Fibroblast of lung (primary cell): ENCODE measurements around the gene HSPA12B. TPM values are rescaled to one million over a fixed set of nuclear protein-coding genes. Genes with fewer than 3 reads are reported as not detected.
A peak's percentile ranks its signal among the peaks of the same experiment; 100 is the strongest.

ENCODE experiments used
- DNase-seq, 2 donors: peaks; one replicate each; pipeline versions ENCODE4 v3.0.0 to v3.0.0-alpha.2; 2010; ENCODE audit warnings: low read depth in 2 of 2
- H2AFZ ChIP-seq: 2 replicates; pipeline ENCODE4 v1.5.1; 2012; ENCODE audit warnings: low read length, control low read depth, inconsistent platforms
- H3K27ac ChIP-seq: 2 replicates; pipeline ENCODE4 v1.5.1; 2011; ENCODE audit warnings: low read length, control low read depth; ENCODE audit not compliant: insufficient read depth
- H3K27me3 ChIP-seq: 2 replicates; pipeline ENCODE4 v1.5.1; 2011; ENCODE audit warnings: mild to moderate bottlenecking, low read length; ENCODE audit not compliant: control insufficient read depth, insufficient read depth
- H3K36me3 ChIP-seq: 2 replicates; pipeline ENCODE4 v1.5.1; 2011; ENCODE audit warnings: low read length; ENCODE audit not compliant: control insufficient read depth, insufficient read depth
- H3K4me1 ChIP-seq: 2 replicates; pipeline ENCODE4 v1.5.1; 2011; ENCODE audit warnings: low read length; ENCODE audit not compliant: control insufficient read depth, insufficient read depth; ENCODE audit errors: extremely low read depth
- H3K4me2 ChIP-seq: 2 replicates; pipeline ENCODE4 v1.5.1; 2011; ENCODE audit warnings: low read length, control low read depth; ENCODE audit not compliant: insufficient read depth; ENCODE audit errors: extremely low read depth
- H3K4me3 ChIP-seq, 4 experiments: fragments of 200-600 bp in 1 of 4; sonication (generic) in 1 of 4; replicated peaks in 1 of 4; 2 replicates each; pipeline ENCODE4 v1.5.1; 2011 to 2016; ENCODE audit warnings: low read length in 4 of 4, low read depth in 3 of 4, mild to moderate bottlenecking in 3 of 4, control low read depth in 2 of 4, inconsistent platforms in 1 of 4, mixed read lengths in 1 of 4; ENCODE audit not compliant: insufficient read depth in 1 of 4; ENCODE audit errors: control extremely low read depth in 1 of 4
- H3K79me2 ChIP-seq: 2 replicates; pipeline ENCODE4 v1.5.1; 2012; ENCODE audit warnings: mild to moderate bottlenecking, low read length, inconsistent platforms; ENCODE audit not compliant: control insufficient read depth, insufficient read depth
- H3K9ac ChIP-seq: 2 replicates; pipeline ENCODE4 v1.5.1; 2011; ENCODE audit warnings: mild to moderate bottlenecking, low read length, control low read depth; ENCODE audit not compliant: insufficient read depth
- H3K9me3 ChIP-seq: 2 replicates; pipeline ENCODE4 v1.5.1; 2012; ENCODE audit warnings: low read depth, low read length; ENCODE audit not compliant: control insufficient read depth, insufficient read depth
- H4K20me1 ChIP-seq: 2 replicates; pipeline ENCODE4 v1.5.1; 2011; ENCODE audit warnings: low read length; ENCODE audit not compliant: control insufficient read depth, insufficient read depth; ENCODE audit errors: extremely low read depth
- CTCF ChIP-seq, 2 donors: IDR thresholded peaks in 1 of 2; conservative IDR thresholded peaks in 1 of 2; 1 replicate in 1 of 2; 2 replicates in 1 of 2; pipeline ENCODE4 v1.5.1; 2011 to 2012; ENCODE audit warnings: low read length in 2 of 2, control low read depth in 1 of 2, inconsistent platforms in 1 of 2, low read depth in 1 of 2, mild to moderate bottlenecking in 1 of 2
- EZH2 ChIP-seq: IDR thresholded peaks from 2 replicates; pipeline ENCODE4 v1.5.1; 2012; ENCODE audit warnings: low read length, control low read depth, mild to moderate bottlenecking; ENCODE audit errors: missing control alignments
- polyA plus RNA-seq, 2 donors: library from polyadenylated mRNA; depleted of rRNA in 1 of 2; stranded (reverse) in 1 of 2; unstranded in 1 of 2; fragments of >200 nt; gene quantifications; 2 replicates each; pipeline ENCODE4 v1.2.1, GENCODE V29; 2011 to 2012; ENCODE audit warnings: missing spikeins in 1 of 2
- total RNA-seq: library from RNA; depleted of rRNA; stranded (reverse); fragments of >200 nt; gene quantifications from 2 replicates; pipeline ENCODE4 v1.2.1, GENCODE V29; 2014

Gene HSPA12B
- total and polyA plus RNA-seq, 2 donors (not counting 1 experiment from before 2014, with no cell fraction given), result 0.02 to 0.17 TPM

DNA sequence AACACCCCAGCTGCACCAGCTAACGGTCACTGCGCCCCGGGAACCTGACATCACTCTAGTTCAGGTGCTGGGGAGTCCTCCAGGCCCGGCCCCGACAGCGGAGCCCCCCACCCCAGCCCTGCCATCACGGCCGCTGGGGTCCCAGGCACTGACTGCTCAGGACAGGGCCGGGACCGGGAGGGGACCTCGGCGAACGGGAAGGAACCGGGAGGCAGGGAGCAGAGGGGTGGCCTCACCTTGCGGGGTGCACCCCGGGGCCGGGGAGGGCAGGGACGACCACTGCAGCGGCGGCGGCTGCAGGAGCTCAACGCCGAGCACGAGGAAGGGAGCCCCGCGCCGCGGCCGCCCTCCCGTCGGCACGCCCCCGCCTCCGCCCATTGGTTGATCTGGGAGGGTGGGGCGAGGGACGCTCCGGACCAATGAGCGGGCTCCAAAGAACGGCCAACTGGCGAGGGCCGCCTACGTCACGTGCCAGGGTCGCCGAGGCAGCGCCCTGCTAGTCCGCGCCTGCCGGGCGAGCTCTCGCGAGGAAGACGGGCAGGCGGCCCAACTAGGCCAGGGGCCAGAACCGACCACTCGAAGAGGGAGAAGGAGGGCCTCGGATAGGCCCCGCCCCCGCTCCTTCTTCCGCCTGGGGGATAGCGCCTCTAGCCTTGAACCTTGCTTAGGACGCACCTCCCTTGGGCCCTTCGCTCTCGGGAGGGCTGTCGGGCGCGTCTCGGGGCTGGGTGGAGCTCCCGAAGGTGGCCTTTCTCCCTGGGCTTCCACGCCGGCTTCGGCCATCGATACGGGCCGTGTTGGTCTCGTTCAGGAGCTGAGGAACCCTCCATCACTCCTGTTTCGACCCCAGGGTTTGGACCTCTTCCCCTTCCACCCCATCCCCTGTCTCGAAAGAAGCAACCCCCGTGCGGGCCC lies 35.2 kb downstream of the HSPA12B start, which contains the start of gene ADISSP:
TSS of gene ADISSP (minus strand) at position 327 of the 915 bp plus-strand sequence. CDS start 7,653 bp downstream, outside the sequence.
- H3K4me1 ChIP-seq, result peaks cover 10% of the 10 kb centered on the region
- peak within 1 kb of the TSS; percentile 98 for H3K27ac ChIP-seq
- no peaks in the 10 kb centered on the region for H4K20me1 ChIP-seq
- no peaks in the 10 kb centered on the region for H3K9me3 ChIP-seq
- DNase-seq, result peak; percentile 96 to 98
- peaks cover 8% of the 10 kb centered on the region for H3K79me2 ChIP-seq
- H3K9ac ChIP-seq, result peak within 1 kb of the TSS; percentile 84
- TF ChIP-seq EZH2 (no peak), CTCF (conservative IDR thresholded peaks at IDR 0.05 in 1 of 2, IDR thresholded peaks at IDR 0.05 in 1 of 2; ENCODE audit: low read depth in 1 of 2, low read length in 2 of 2) (peak in 1 of 2 donors; percentile 17)
- peak within 1 kb of the TSS; percentile 76 to 87 (median 83) for H3K4me3 ChIP-seq
- H2AFZ ChIP-seq, result peak within 1 kb of the TSS; percentile 72
- no peaks in the 10 kb centered on the region for H3K27me3 ChIP-seq
- no peaks in the 10 kb centered on the region for H3K36me3 ChIP-seq
- peak within 1 kb of the TSS; percentile 93 for H3K4me2 ChIP-seq

- peaks cover 8% of the 10 kb centered on the region for H3K79me2 ChIP-seq
- peak overlapping the region; percentile 98 for H3K27ac ChIP-seq
- H3K9ac ChIP-seq, result peak overlapping the region; percentile 84
- no peaks in the 10 kb centered on the region for H3K36me3 ChIP-seq
- H4K20me1 ChIP-seq, result no peaks in the 10 kb centered on the region
- H3K4me3 ChIP-seq, result peak overlapping the region; percentile 67 to 86 (median 75)
- H2AFZ ChIP-seq, result peak overlapping the region; percentile 72
- no peaks in the 10 kb centered on the region for H3K9me3 ChIP-seq
- DNase-seq, result peak; percentile 78 to 83
- TF ChIP-seq CTCF (conservative IDR thresholded peaks at IDR 0.05 in 1 of 2, IDR thresholded peaks at IDR 0.05 in 1 of 2; ENCODE audit: low read depth in 1 of 2, low read length in 2 of 2), result peak; percentile 23 to 51
- no peak for TF ChIP-seq EZH2
- no peaks in the 10 kb centered on the region for H3K27me3 ChIP-seq
- H3K4me1 ChIP-seq, result peaks cover 10% of the 10 kb centered on the region
- peak overlapping the region; percentile 84 for H3K4me2 ChIP-seq
Observed at GRCh38 chr20:3768342-3769130, 36.1 kb downstream of the HSPA12B start.

GRCh38 chr20:3771552-3772058 lies 39.1 kb downstream of the HSPA12B start:
- no peaks in the 10 kb centered on the region for H3K27me3 ChIP-seq
- H3K9me3 ChIP-seq, result no peaks in the 10 kb centered on the region
- peaks cover 10% of the 10 kb centered on the region for H3K4me1 ChIP-seq
- no peak overlapping the region for H2AFZ ChIP-seq
- no peak overlapping the region for H3K9ac ChIP-seq
- H3K36me3 ChIP-seq, result no peaks in the 10 kb centered on the region
- no peak for DNase-seq
- peaks cover 4% of the 10 kb centered on the region for H3K79me2 ChIP-seq
- TF ChIP-seq EZH2, result no peak
- no peak for TF ChIP-seq CTCF (conservative IDR thresholded peaks at IDR 0.05 in 1 of 2, IDR thresholded peaks at IDR 0.05 in 1 of 2; ENCODE audit: low read depth in 1 of 2, low read length in 2 of 2)
- no peaks in the 10 kb centered on the region for H4K20me1 ChIP-seq
- H3K4me3 ChIP-seq, result no peak overlapping the region
- H3K4me2 ChIP-seq, result no peak overlapping the region
- H3K27ac ChIP-seq, result no peak overlapping the region
